ENCODE measurements around the gene IGSF1. TPM values are rescaled to one million over a fixed set of nuclear protein-coding genes. Genes with fewer than 3 reads are reported as not detected.

The IGSF1 gene
- total and polyA plus RNA-seq, 2 of the 4 experiments (the other 2 are of a cell fraction): not detected

DNA sequence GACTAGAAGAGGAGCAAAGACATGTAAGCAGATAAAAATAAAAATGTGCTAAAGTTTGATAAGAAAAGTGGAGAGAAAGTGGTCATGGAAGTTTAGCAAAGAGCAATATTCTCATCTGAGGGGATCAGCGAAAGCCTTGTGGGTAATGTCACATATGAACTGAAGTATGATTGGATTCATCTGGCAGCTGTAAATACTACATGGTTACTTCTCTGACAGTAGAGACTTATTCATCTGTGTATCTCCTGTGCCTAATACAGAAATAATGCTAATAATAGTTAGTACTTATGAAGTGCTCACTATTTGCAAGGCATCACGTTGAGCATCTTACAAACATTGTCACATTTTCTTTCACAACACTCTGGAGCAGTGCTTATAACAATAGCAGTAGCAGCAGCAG is 8.9 kb upstream of the IGSF1 start:
- no peak overlapping the region for H2BK120ac ChIP-seq (ENCODE audit: low read depth, low read length)
- H3K4me3 ChIP-seq (ENCODE audit: insufficient read depth, low read depth, low read length): no peak overlapping the region
- H3K36me3 ChIP-seq (ENCODE audit: control insufficient read depth, insufficient read depth, low read length): no peaks in the 10 kb centered on the region
- H3K4me2 ChIP-seq (ENCODE audit: low read depth, low read length): no peak overlapping the region
- no peak overlapping the region for H3K27ac ChIP-seq (ENCODE audit: insufficient read depth, low read length)
- no peak overlapping the region for H2AK9ac ChIP-seq (replicated peaks; ENCODE audit: low read depth, low read length, poor library complexity)
- H3K4ac ChIP-seq (ENCODE audit: low read depth, low read length): no peak overlapping the region
- no peak overlapping the region for H2BK20ac ChIP-seq (ENCODE audit: low read depth, low read length)
- dilution Hi-C loops (cut with HindIII; ENCODE audit: low sequenced_read_pairs, unreplicated experiment): no loop called here
- no peak overlapping the region for H3K23ac ChIP-seq (ENCODE audit: low read depth, low read length)
- no peak overlapping the region for H4K91ac ChIP-seq (ENCODE audit: insufficient read depth, low read depth, low read length)
- no peak overlapping the region for H2AFZ ChIP-seq (replicated peaks; ENCODE audit: low read length, poor library complexity)
- no CpG with 5 or more reads among the region's 2 CpGs for WGBS, 2 experiments (ENCODE audit: extremely low coverage in 2 of 2, insufficient read length in 1 of 2)
- no peak overlapping the region for H2BK15ac ChIP-seq (ENCODE audit: low read depth, low read length)
- DNase-seq: no peak
- in situ Hi-C loops (cut with MboI; ENCODE audit: low sequenced_read_pairs): no loop called here
- H4K20me1 ChIP-seq (ENCODE audit: insufficient read depth, low read length): no peaks in the 10 kb centered on the region
- no peaks in the 10 kb centered on the region for H3K79me1 ChIP-seq (ENCODE audit: low read depth in 1 of 2, low read length in 2 of 2)
- H2BK5ac ChIP-seq (ENCODE audit: low read depth, low read length, poor library complexity, severe bottlenecking): no peak overlapping the region
- no peak overlapping the region for H3K9ac ChIP-seq (ENCODE audit: low read depth, low read length)
- H4K8ac ChIP-seq (ENCODE audit: low read depth in 2 of 2, low read length in 2 of 2): no peak overlapping the region
- no peaks in the 10 kb centered on the region; the same call in 1 of the 2 replicates for H3K9me3 ChIP-seq (ENCODE audit: control insufficient read depth, insufficient read depth, low read length)
- no peaks in the 10 kb centered on the region for H3K9me1 ChIP-seq (ENCODE audit: insufficient read depth, low read length)
- H3K27me3 ChIP-seq (ENCODE audit: control insufficient read depth, insufficient read depth, low read length): peaks cover 6% of the 10 kb centered on the region; the same call in 1 of the 2 replicates
- no TSS peak for BruUV-seq (replicated peaks)
- H3K4me1 ChIP-seq (ENCODE audit: control insufficient read depth, insufficient read depth, low read length): no peaks in the 10 kb centered on the region
- intact Hi-C loops (cut with micrococcal nuclease): no loop called here
- no peak overlapping the region for H3K18ac ChIP-seq (ENCODE audit: low read depth, low read length)
- H3K56ac ChIP-seq (ENCODE audit: extremely low read depth, insufficient read depth, low read length): no peak overlapping the region
- no peak overlapping the region for H3K14ac ChIP-seq (replicated peaks; ENCODE audit: low read depth, low read length)
- POLR2A ChIA-PET (ENCODE audit: unreplicated experiment): no interaction called here
- CTCF ChIA-PET: no interaction called here
- no peak for ATAC-seq (ENCODE audit: low read depth)
- no peak overlapping the region for H2AK5ac ChIP-seq (ENCODE audit: low read depth, low read length)
- TF ChIP-seq USF2 (IDR thresholded peaks at IDR 0.05; ENCODE audit: low read depth, low read length) (no peak), CHD1 (IDR thresholded peaks at IDR 0.05; ENCODE audit: low read depth, low read length) (no peak), NFE2L2 (IDR thresholded peaks at IDR 0.05; ENCODE audit: low read depth, low read length) (no peak), MAZ (IDR thresholded peaks at IDR 0.05; ENCODE audit: borderline replicate concordance, low read depth, low read length) (no peak)
- TF ChIP-seq, protein P1, sequence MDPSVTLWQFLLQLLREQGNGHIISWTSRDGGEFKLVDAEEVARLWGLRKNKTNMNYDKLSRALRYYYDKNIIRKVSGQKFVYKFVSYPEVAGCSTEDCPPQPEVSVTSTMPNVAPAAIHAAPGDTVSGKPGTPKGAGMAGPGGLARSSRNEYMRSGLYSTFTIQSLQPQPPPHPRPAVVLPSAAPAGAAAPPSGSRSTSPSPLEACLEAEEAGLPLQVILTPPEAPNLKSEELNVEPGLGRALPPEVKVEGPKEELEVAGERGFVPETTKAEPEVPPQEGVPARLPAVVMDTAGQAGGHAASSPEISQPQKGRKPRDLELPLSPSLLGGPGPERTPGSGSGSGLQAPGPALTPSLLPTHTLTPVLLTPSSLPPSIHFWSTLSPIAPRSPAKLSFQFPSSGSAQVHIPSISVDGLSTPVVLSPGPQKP (IDR thresholded peaks at IDR 0.05; ENCODE audit: borderline replicate concordance, low read depth, low read length): no peak
- no peak overlapping the region for H4K5ac ChIP-seq (ENCODE audit: low read depth, low read length)

Data from IMR-90 (cell line).